ENCODE measurements around the gene GPR32.
A peak's percentile ranks its signal among the peaks of the same experiment; 100 is the strongest.

GPR32 gene

DNA sequence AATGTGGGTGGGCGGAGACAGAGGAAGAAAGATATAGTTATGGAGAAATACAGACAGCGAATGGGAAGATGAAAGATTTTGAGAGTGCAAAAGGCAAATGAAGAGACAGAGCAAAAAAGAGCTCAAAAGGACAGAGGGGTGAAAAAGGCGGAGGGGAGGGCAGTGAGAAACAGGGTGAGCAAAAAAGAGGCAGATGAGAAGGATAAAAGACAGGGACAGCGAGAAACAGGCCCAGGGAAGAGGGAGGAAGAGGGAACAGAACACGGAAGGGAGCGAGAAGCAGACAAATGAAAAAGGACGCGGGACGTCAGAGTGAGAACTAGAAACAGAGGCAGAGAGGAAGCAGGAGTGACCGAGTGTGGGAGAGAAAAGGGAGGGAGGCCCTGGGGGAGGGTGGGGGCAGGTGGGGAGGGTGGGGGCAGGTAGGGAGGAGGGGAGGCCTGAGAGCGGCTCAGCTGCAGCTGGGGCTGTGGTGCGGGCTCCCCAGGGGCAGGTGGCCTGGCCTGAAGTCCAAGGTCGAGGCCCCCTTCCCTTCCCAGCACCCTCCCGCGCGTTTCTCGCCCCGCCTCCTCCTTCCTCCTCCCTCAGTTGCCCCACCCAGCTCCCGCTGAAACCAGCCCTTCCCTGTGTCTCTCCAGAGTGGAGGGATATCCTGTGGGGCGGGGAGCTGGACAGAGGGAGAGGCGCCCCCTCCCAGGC lies 50.4 kb downstream of the GPR32 start:
- no peak overlapping the region for H3K4me3 ChIP-seq (ENCODE audit: low read depth, low read length)
- TF ChIP-seq POLR2A (IDR thresholded peaks at IDR 0.05; ENCODE audit: extremely low read depth, insufficient read length) (no peak), CTCF (IDR thresholded peaks at IDR 0.05; ENCODE audit: low read depth, low read length) (no peak), MYC (IDR thresholded peaks at IDR 0.05; ENCODE audit: low read depth, low read length) (no peak)
- TF ChIP-seq, protein P1, sequence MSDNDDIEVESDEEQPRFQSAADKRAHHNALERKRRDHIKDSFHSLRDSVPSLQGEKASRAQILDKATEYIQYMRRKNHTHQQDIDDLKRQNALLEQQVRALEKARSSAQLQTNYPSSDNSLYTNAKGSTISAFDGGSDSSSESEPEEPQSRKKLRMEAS (IDR thresholded peaks at IDR 0.05; ENCODE audit: low read depth, low read length): no peak
- DNase-seq (ENCODE audit: low read depth): peak; percentile 59

DNA sequence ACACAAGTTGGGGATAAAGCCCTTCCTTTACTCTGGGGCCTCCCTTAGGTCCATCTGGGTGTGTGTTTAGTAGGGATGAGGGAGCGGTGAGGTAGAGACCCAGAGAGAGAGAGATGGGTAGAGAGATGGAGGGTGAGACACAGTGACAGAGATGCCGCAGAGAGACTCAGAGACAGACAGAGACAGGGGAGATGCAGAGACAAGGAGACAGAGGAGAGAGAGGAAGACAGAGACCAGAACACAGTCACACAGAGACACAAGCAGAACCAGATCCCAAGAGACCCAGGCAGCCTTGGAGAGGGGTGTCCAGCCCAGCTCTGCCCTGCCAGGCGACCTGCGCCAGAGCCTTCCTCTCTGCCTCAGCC lies 51.0 kb downstream of the GPR32 start:
- TF ChIP-seq POLR2A (IDR thresholded peaks at IDR 0.05; ENCODE audit: extremely low read depth, insufficient read length): no peak
- no peak for TF ChIP-seq CTCF (IDR thresholded peaks at IDR 0.05; ENCODE audit: low read depth, low read length)
- no peak for TF ChIP-seq MYC (IDR thresholded peaks at IDR 0.05; ENCODE audit: low read depth, low read length)
- TF ChIP-seq, protein P1 (IDR thresholded peaks at IDR 0.05; ENCODE audit: low read depth, low read length): no peak
- DNase-seq (ENCODE audit: low read depth): no peak
- no peak overlapping the region for H3K4me3 ChIP-seq (ENCODE audit: low read depth, low read length)

Data from NB4 (cell line).